ENCODE measurements around the gene AGAP1. TPM values are rescaled to one million over a fixed set of nuclear protein-coding genes. Genes with fewer than 3 reads are reported as not detected.
A peak's percentile ranks its signal among the peaks of the same experiment; 100 is the strongest.

Gene AGAP1
- total RNA-seq, 6 experiments from 2014 or later = 14.1 to 16.0 (median 15.1) TPM

GRCh38 chr2:235462415-235462790 lies 31.4 kb upstream of the AGAP1 start:
- Mint-ChIP-seq H3K4me1 (ENCODE audit: low read depth) (peaks cover 7% of the 10 kb centered on the region), H3K9me3 (no peaks in the 10 kb centered on the region), H3K27ac (no peak overlapping the region), H3K27me3 (ENCODE audit: insufficient read depth) (peaks cover 11% of the 10 kb centered on the region), H3K4me3 (no peak overlapping the region), H3K36me3 (ENCODE audit: low read depth) (no peaks in the 10 kb centered on the region)
- DNase-seq = no peak
- TF ChIP-seq CTCF (IDR thresholded peaks at IDR 0.05) = no peak

GRCh38 chr2:235463893-235464292 lies 29.9 kb upstream of the AGAP1 start:
- Mint-ChIP-seq H3K27ac (no peak overlapping the region), H3K9me3 (no peaks in the 10 kb centered on the region), H3K4me1 (ENCODE audit: low read depth) (peaks cover 10% of the 10 kb centered on the region), H3K4me3 (no peak overlapping the region), H3K27me3 (ENCODE audit: insufficient read depth) (peaks cover 11% of the 10 kb centered on the region), H3K36me3 (ENCODE audit: low read depth) (no peaks in the 10 kb centered on the region)
- TF ChIP-seq CTCF (IDR thresholded peaks at IDR 0.05) = no peak
- DNase-seq = no peak

GRCh38 chr2:235467588-235467987 lies 26.3 kb upstream of the AGAP1 start:
- H3K4me1 Mint-ChIP-seq (ENCODE audit: low read depth) = peaks cover 14% of the 10 kb centered on the region
- peak; percentile 20 for DNase-seq
- peaks cover 9% of the 10 kb centered on the region for H3K27me3 Mint-ChIP-seq (ENCODE audit: insufficient read depth)
- no peaks in the 10 kb centered on the region for H3K9me3 Mint-ChIP-seq
- no peak overlapping the region for H3K27ac Mint-ChIP-seq
- no peak overlapping the region for H3K4me3 Mint-ChIP-seq
- no peak for TF ChIP-seq CTCF (IDR thresholded peaks at IDR 0.05)
- H3K36me3 Mint-ChIP-seq (ENCODE audit: low read depth) = no peaks in the 10 kb centered on the region

GRCh38 chr2:235468978-235469655 lies 24.7 kb upstream of the AGAP1 start:
- TF ChIP-seq CTCF (IDR thresholded peaks at IDR 0.05) = no peak
- Mint-ChIP-seq H3K9me3 (no peaks in the 10 kb centered on the region), H3K4me1 (ENCODE audit: low read depth) (peaks cover 14% of the 10 kb centered on the region), H3K27ac (peak overlapping the region; percentile 63), H3K36me3 (ENCODE audit: low read depth) (no peaks in the 10 kb centered on the region), H3K4me3 (peak overlapping the region; percentile 80), H3K27me3 (ENCODE audit: insufficient read depth) (peaks cover 19% of the 10 kb centered on the region)
- peak; percentile 85 for DNase-seq

- Mint-ChIP-seq H3K4me1 (ENCODE audit: low read depth) (peaks cover 20% of the 10 kb centered on the region), H3K36me3 (ENCODE audit: low read depth) (no peaks in the 10 kb centered on the region), H3K27me3 (ENCODE audit: insufficient read depth) (peaks cover 22% of the 10 kb centered on the region), H3K27ac (no peak overlapping the region), H3K9me3 (0 out of 2 replicates have a peak, but pooled peaks cover 8% of the 10 kb centered on the region), H3K4me3 (no peak overlapping the region)
- DNase-seq = no peak
- TF ChIP-seq CTCF (IDR thresholded peaks at IDR 0.05) = no peak
Observed at GRCh38 chr2:235471186-235471747, 22.6 kb upstream of the AGAP1 start.

Data from HFFc6 (cell line).